ENCODE results near the gene SORCS2. TPM values are rescaled to one million over a fixed set of nuclear protein-coding genes. Genes with fewer than 3 reads are reported as not detected.

The SORCS2 gene
- polyA plus RNA-seq, 1 of the 3 experiments (the other 2 are of a cell fraction): 1.6 TPM

GRCh38 chr4:7783541-7783940 lies 591.2 kb downstream of the SORCS2 start:
- no peak overlapping the region for H3K4me2 ChIP-seq
- 95% methylated on average over 8 of the region's 8 CpGs for WGBS (ENCODE audit: low lambda C conversion rate)
- peak overlapping the region; percentile 86 to 96; a peak in 3 of 4 replicates for H3K27ac ChIP-seq (ENCODE audit: low read depth in 2 of 2, low read length in 1 of 2)
- H4K20me1 ChIP-seq (ENCODE audit: insufficient read depth): peaks cover 44% of the 10 kb centered on the region
- no peaks in the 10 kb centered on the region for H3K9me2 ChIP-seq
- peaks cover 78 to 87% of the 10 kb centered on the region in 2 experiments for H3K36me3 ChIP-seq (replicated peaks in 1 of 2; ENCODE audit: control insufficient read depth in 1 of 2, insufficient read depth in 2 of 2, low read length in 1 of 2)
- POLR2A ChIA-PET: no interaction called here
- CTCF ChIA-PET: interaction anchor here (1.3 to 5.2 kb wide), 6 partner anchors 10 to 203 kb away, joined by 4 to 31 read pairs (median 7); no protein-coding TSS in a partner anchor
- peaks cover 41 to 64% of the 10 kb centered on the region in 2 experiments for H3K4me1 ChIP-seq (ENCODE audit: control insufficient read depth in 1 of 2, insufficient read depth in 2 of 2, low read depth in 1 of 2, low read length in 1 of 2)
- H3K9ac ChIP-seq: no peak overlapping the region
- no peaks in the 10 kb centered on the region for H3K27me3 ChIP-seq (ENCODE audit: insufficient read depth)
- H3K79me2 ChIP-seq (ENCODE audit: insufficient read depth): peaks cover 94% of the 10 kb centered on the region
- H3K4me3 ChIP-seq (ENCODE audit: low read depth in 2 of 2, low read length in 1 of 2): no peak overlapping the region
- H3K9me3 ChIP-seq: no peaks in the 10 kb centered on the region
- no peak overlapping the region for H2AFZ ChIP-seq (ENCODE audit: low read depth)
- no peak for DNase-seq
- no peak for TF ChIP-seq USF1 (IDR thresholded peaks at IDR 0.05; ENCODE audit: borderline replicate concordance, low read depth)
- no peak for TF ChIP-seq ZBTB33 (IDR thresholded peaks at IDR 0.05; ENCODE audit: borderline replicate concordance, low read depth)
- no peak for TF ChIP-seq GATA2 (CRISPR knock-in tag; IDR thresholded peaks at IDR 0.05)
- TF ChIP-seq RFX5 (IDR thresholded peaks at IDR 0.05; ENCODE audit: low read length): no peak
- no peak for TF ChIP-seq JUND (IDR thresholded peaks at IDR 0.05)
- TF ChIP-seq REST (IDR thresholded peaks at IDR 0.05; ENCODE audit: low read depth, low read length): no peak
- peaks cover 44% of the 10 kb centered on the region for H3F3A ChIP-seq (replicated peaks; ENCODE audit: insufficient read depth)

- no peaks in the 10 kb centered on the region for H3K9me2 ChIP-seq
- peaks cover 44% of the 10 kb centered on the region for H3F3A ChIP-seq (replicated peaks; ENCODE audit: insufficient read depth)
- H2AFZ ChIP-seq (ENCODE audit: low read depth): no peak overlapping the region
- H3K4me2 ChIP-seq: 0 out of 2 replicates have a peak overlapping the region, but pooled peaks have one; percentile 13
- H3K9me3 ChIP-seq: no peaks in the 10 kb centered on the region
- POLR2A ChIA-PET: no interaction called here
- peaks cover 92% of the 10 kb centered on the region for H3K79me2 ChIP-seq (ENCODE audit: insufficient read depth)
- H3K4me1 ChIP-seq (ENCODE audit: control insufficient read depth in 1 of 2, insufficient read depth in 2 of 2, low read depth in 1 of 2, low read length in 1 of 2): peaks cover 48 to 64% of the 10 kb centered on the region in 2 experiments
- peaks cover 44% of the 10 kb centered on the region for H4K20me1 ChIP-seq (ENCODE audit: insufficient read depth)
- no peak overlapping the region for H3K4me3 ChIP-seq (ENCODE audit: low read depth in 2 of 2, low read length in 1 of 2)
- TF ChIP-seq RXRA (IDR thresholded peaks at IDR 0.05; ENCODE audit: borderline replicate concordance, low read depth) (no peak), USF2 (IDR thresholded peaks at IDR 0.05; ENCODE audit: borderline replicate concordance, low read depth, low read length) (no peak), FOXM1 (IDR thresholded peaks at IDR 0.05; ENCODE audit: low read depth) (no peak), NFIC (IDR thresholded peaks at IDR 0.05; ENCODE audit: borderline replicate concordance) (no peak), NRF1 (IDR thresholded peaks at IDR 0.05; ENCODE audit: low read depth, low read length) (no peak), MXI1 (IDR thresholded peaks at IDR 0.05; ENCODE audit: low read depth, low read length) (no peak), FOXJ3 (CRISPR knock-in tag; IDR thresholded peaks at IDR 0.05) (no peak), POLR2AphosphoS5 (IDR thresholded peaks at IDR 0.05; ENCODE audit: low read depth, low read length) (no peak), FOSL2 (IDR thresholded peaks at IDR 0.05; ENCODE audit: borderline replicate concordance, low read depth) (no peak), EZH2phosphoT487 (IDR thresholded peaks at IDR 0.05; ENCODE audit: borderline replicate concordance, low read depth) (no peak), YY1 (IDR thresholded peaks at IDR 0.05; ENCODE audit: low read depth) (no peak), JUND (IDR thresholded peaks at IDR 0.05) (no peak)
- peak overlapping the region; percentile 86 to 96 for H3K27ac ChIP-seq (ENCODE audit: low read depth in 2 of 2, low read length in 1 of 2)
- H3K27me3 ChIP-seq (ENCODE audit: insufficient read depth): no peaks in the 10 kb centered on the region
- CTCF ChIA-PET: interaction anchor here (0.7 to 5.2 kb wide), 9 partner anchors 11 to 204 kb away, joined by 3 to 31 read pairs (median 5); no protein-coding TSS in a partner anchor
- H3K36me3 ChIP-seq (replicated peaks in 1 of 2; ENCODE audit: control insufficient read depth in 1 of 2, insufficient read depth in 2 of 2, low read length in 1 of 2): peaks cover 73 to 83% of the 10 kb centered on the region in 2 experiments
- no peak for DNase-seq
- H3K9ac ChIP-seq: peak overlapping the region; percentile 27; the same call in 1 of the 2 replicates
- WGBS (ENCODE audit: low lambda C conversion rate): 88% methylated on average over 9 of the region's 14 CpGs
Measured at GRCh38 chr4:7784131-7784870, 592.0 kb downstream of the SORCS2 start.

All from SK-N-SH (cell line).